A673 (cell line): ENCODE data around the gene SNAI3. TPM values are rescaled to one million over a fixed set of nuclear protein-coding genes. Genes with fewer than 3 reads are reported as not detected.

Source experiments
- BruUV-seq: library from RNA; stranded (reverse); fragments of 400-500 nt; replicated peaks from 2 replicates; lab custom pipeline; 2021; lab: Mats Ljungman, UMichigan
- CTCF ChIA-PET: fragments of 300-600 bp; sonication (Branson Sonifier 250); formaldehyde crosslinking; loops from one replicate; lab custom pipeline; 2022; ENCODE audit warnings: antibody characterized with exemption; lab: Charles Lee
- POLR2A ChIA-PET: fragments of 300-600 bp; sonication (Branson Sonifier 250); formaldehyde crosslinking; loops from one replicate; lab custom pipeline; 2022; ENCODE audit warnings: antibody characterized with exemption; ENCODE audit not compliant: low non-redundant PET; lab: Charles Lee
- DNase-seq: peaks from one replicate; pipeline ENCODE4 v3.0.0-alpha.2; 2015; ENCODE audit warnings: low spot score
- H3K27ac ChIP-seq: fragments of 200-600 bp; sonication (generic); 2 replicates; pipeline ENCODE4 v1.5.1; 2016; ENCODE audit warnings: mixed run types, low read depth, mild to moderate bottlenecking, mixed read lengths, antibody characterized with exemption, low read length; ENCODE audit not compliant: poor library complexity, severe bottlenecking
- H3K27me3 ChIP-seq: fragments of 200-600 bp; sonication (generic); replicated peaks from 2 replicates; pipeline ENCODE4 v1.6.1; 2017; ENCODE audit warnings: mixed run types, low read depth, mild to moderate bottlenecking, mixed read lengths, antibody characterized with exemption, low read length; ENCODE audit not compliant: insufficient read depth, poor library complexity
- H3K36me3 ChIP-seq: fragments of 200-600 bp; sonication (generic); 2 replicates; pipeline ENCODE4 v1.6.1; 2016; ENCODE audit warnings: mixed run types, mild to moderate bottlenecking, mixed read lengths, antibody characterized with exemption, low read length; ENCODE audit not compliant: insufficient read depth, poor library complexity, severe bottlenecking
- H3K4me1 ChIP-seq: fragments of 200-600 bp; sonication (generic); 2 replicates; pipeline ENCODE4 v1.6.1; 2017; ENCODE audit warnings: mixed run types, mild to moderate bottlenecking, mixed read lengths, antibody characterized with exemption, low read length; ENCODE audit not compliant: insufficient read depth, poor library complexity, severe bottlenecking
- H3K4me3 ChIP-seq: fragments of 200-600 bp; sonication (generic); 2 replicates; pipeline ENCODE4 v1.5.1; 2016; ENCODE audit warnings: low read depth, mixed run types, mild to moderate bottlenecking, mixed read lengths, low read length; ENCODE audit not compliant: poor library complexity, severe bottlenecking
- H3K9me3 ChIP-seq: fragments of 200-600 bp; sonication (generic); 2 replicates; pipeline ENCODE4 v1.6.1; 2016; ENCODE audit warnings: mixed run types, low read depth, mild to moderate bottlenecking, mixed read lengths, antibody characterized with exemption, low read length; ENCODE audit not compliant: poor library complexity, severe bottlenecking
- CTCF ChIP-seq: fragments of 300-800, 200-600 bp; sonication (generic); conservative IDR thresholded peaks from 2 replicates; pipeline ENCODE4 v1.5.1; 2017; ENCODE audit warnings: low read depth, mild to moderate bottlenecking, antibody characterized with exemption, low read length, moderate library complexity, mixed read lengths
- EZH2 ChIP-seq: fragments of 200-600 bp; sonication (generic); IDR thresholded peaks from 2 replicates; pipeline ENCODE4 v1.6.1; 2017; ENCODE audit warnings: borderline replicate concordance, low read depth, mild to moderate bottlenecking, mixed read lengths, antibody characterized with exemption, low read length; ENCODE audit not compliant: poor library complexity, severe bottlenecking
- intact Hi-C: fragments of 100-400 bp; cut with micrococcal nuclease; formaldehyde crosslinking; loops from one replicate; pipeline ENCODE4 v1.10.0; 2022; ENCODE audit not compliant: unreplicated experiment
- total RNA-seq: library from RNA; stranded (reverse); gene quantifications from 2 replicates; pipeline ENCODE4 v1.2.3, GENCODE V29; 2021

SNAI3 gene
- total RNA-seq, 1 experiment from 2014 or later = not detected

GRCh38 chr16:88705076-88705684 lies 18.9 kb upstream of the SNAI3 start:
- ChIA-PET POLR2A (no interaction called here), CTCF (interaction anchor here (0.7 to 1.1 kb wide), 2 partner anchors 32 to 135 kb away, joined by 4 to 7 read pairs; partner anchors contain the start of gene ZC3H18)
- TF ChIP-seq CTCF (no peak), EZH2 (no peak)
- no peaks in the 10 kb centered on the region for H3K9me3 ChIP-seq
- peak; percentile 41 for DNase-seq
- no peaks in the 10 kb centered on the region for H3K27me3 ChIP-seq
- H3K4me1 ChIP-seq = peaks cover 39% of the 10 kb centered on the region
- no peaks in the 10 kb centered on the region for H3K36me3 ChIP-seq
- H3K27ac ChIP-seq = peak overlapping the region; percentile 76
- intact Hi-C loops = no loop called here
- peak overlapping the region; percentile 94 for H3K4me3 ChIP-seq
- TSS peak; percentile 46 for BruUV-seq

GRCh38 chr16:88703486-88704309 lies 17.4 kb upstream of the SNAI3 start:
- CTCF ChIA-PET = no interaction called here
- H3K4me1 ChIP-seq = peaks cover 39% of the 10 kb centered on the region
- peak; percentile 57 for DNase-seq

More at GRCh38 chr16:88703486-88704309, 17.4 kb upstream of the SNAI3 start:
- Histone ChIP-seq H3K36me3 (peaks cover 6% of the 10 kb centered on the region), H3K4me3 (no peak overlapping the region), H3K27me3 (no peaks in the 10 kb centered on the region), H3K9me3 (no peaks in the 10 kb centered on the region), H3K27ac (peak overlapping the region; percentile 82)
- no TSS peak for BruUV-seq
- no peak for TF ChIP-seq EZH2
- no peak for TF ChIP-seq CTCF
- POLR2A ChIA-PET = no interaction called here
- intact Hi-C loops = no loop called here
